Peyer's patch (tissue), 4 donors: ENCODE results near the gene ZNF76. TPM values are rescaled to one million over a fixed set of nuclear protein-coding genes. Genes with fewer than 3 reads are reported as not detected.

Experiments used
- DNase-seq, 3 donors: peaks; one replicate each; pipeline ENCODE4 v3.0.0-alpha.2; 2017 to 2019
- H3K27ac ChIP-seq, 4 donors: fragments of 200-600 bp; sonication (generic); one replicate each; pipeline ENCODE4 v1.5.1; 2016 to 2019
- H3K27me3 ChIP-seq, 2 donors: fragments of 200-600 bp; sonication (generic); one replicate each; pipeline ENCODE4 v1.5.1; 2019
- H3K36me3 ChIP-seq, 3 donors: fragments of 200-600 bp; sonication (generic); one replicate each; pipeline ENCODE4 v1.5.1; 2016 to 2019
- H3K4me1 ChIP-seq, 4 donors: fragments of 200-600 bp; sonication (generic); one replicate each; pipeline ENCODE4 v1.5.1; 2016 to 2019
- H3K4me3 ChIP-seq, 4 donors: fragments of 200-600 bp; sonication (generic); 1 replicate in 3 of 4; 2 replicates in 1 of 4; pipeline ENCODE4 v1.5.1; 2016 to 2019; ENCODE audit warnings: mild to moderate bottlenecking in 1 of 4
- H3K9me3 ChIP-seq, 4 donors: fragments of 200-600 bp; sonication (generic); one replicate each; pipeline ENCODE4 v1.5.1; 2016 to 2019; ENCODE audit warnings: mild to moderate bottlenecking in 1 of 4
- CTCF ChIP-seq, 6 experiments: fragments of 450-650 bp in 4 of 6; fragments of 200-600 bp in 2 of 6; sonication (generic) in 1 of 6; IDR thresholded peaks; one replicate each; pipeline ENCODE4 v1.5.1; 2017 to 2019; ENCODE audit warnings: antibody characterized with exemption in 6 of 6, mild to moderate bottlenecking in 3 of 6, moderate library complexity in 1 of 6
- POLR2A ChIP-seq, 2 donors: fragments of 450-650 bp; IDR thresholded peaks; one replicate each; pipeline ENCODE4 v1.5.1; 2017; ENCODE audit warnings: antibody characterized with exemption in 2 of 2, mild to moderate bottlenecking in 2 of 2, moderate library complexity in 2 of 2
- total RNA-seq, 4 donors: library from RNA; depleted of rRNA; stranded (reverse); fragments of >200 nt; gene quantifications; one replicate each; pipeline ENCODE4 v1.1.0, GENCODE V29; 2016

ZNF76 gene
- total RNA-seq, 4 donors from 2014 or later, result 26.3 to 182 (median 54.8) TPM

- Histone ChIP-seq H3K9me3 (no peaks in the 10 kb centered on the region), H3K27ac (peak within 1 kb of the TSS; percentile 89 to 95 (median 92)), H3K27me3 (no peaks in the 10 kb centered on the region), H3K4me1 (peaks cover 0 to 24% (median 2%) of the 10 kb centered on the region in 4 donors), H3K36me3 (peaks cover 0 to 17% (median 0%) of the 10 kb centered on the region in 3 donors), H3K4me3 (peak within 1 kb of the TSS; percentile 79 to 95 (median 86))
- DNase-seq, result peak; percentile 98 to 99 (median 99)
- peak; percentile 95 to 100 (median 99) for TF ChIP-seq CTCF (IDR thresholded peaks at IDR 0.05)
- TF ChIP-seq POLR2A (IDR thresholded peaks at IDR 0.05), result peak; percentile 64 to 83
These were observed 82.9 kb downstream of the ZNF76 start, which contains the start of gene PPARD for GRCh38 chr6:35342258-35343091. Gene PPARD, plus strand, starts transcription at chr6:35342558. Its CDS starts 68,530 bp downstream, at chr6:35411088.

- peak in 1 of 2 donors; percentile 11 for TF ChIP-seq POLR2A (IDR thresholded peaks at IDR 0.05)
- no peak for TF ChIP-seq CTCF (IDR thresholded peaks at IDR 0.05)
- Histone ChIP-seq H3K27ac (peak overlapping the region; percentile 89 to 95 (median 92)), H3K9me3 (no peaks in the 10 kb centered on the region), H3K36me3 (peaks cover 0 to 22% (median 0%) of the 10 kb centered on the region in 3 donors), H3K4me1 (peaks cover 0 to 24% (median 4%) of the 10 kb centered on the region in 4 donors), H3K27me3 (no peaks in the 10 kb centered on the region), H3K4me3 (peak overlapping the region; percentile 79 to 95 (median 86))
- DNase-seq, result peak; percentile 43 to 61 (median 46)
These were observed 83.7 kb downstream of the ZNF76 start for GRCh38 chr6:35343092-35343834.

GRCh38 chr6:35343835-35344550 lies 84.5 kb downstream of the ZNF76 start:
- Histone ChIP-seq H3K4me3 (peak overlapping the region; percentile 79 to 95 (median 86)), H3K9me3 (no peaks in the 10 kb centered on the region), H3K4me1 (peaks cover 0 to 24% (median 6%) of the 10 kb centered on the region in 4 donors), H3K27me3 (no peaks in the 10 kb centered on the region), H3K36me3 (peaks cover 0 to 30% (median 0%) of the 10 kb centered on the region in 3 donors), H3K27ac (peak overlapping the region in 3 of 4 donors; percentile 90 to 95 (median 95))
- DNase-seq, result no peak
- TF ChIP-seq POLR2A (IDR thresholded peaks at IDR 0.05), result no peak
- no peak for TF ChIP-seq CTCF (IDR thresholded peaks at IDR 0.05)

Other genes with a start within 250 kb of the ZNF76 start
- gene TCP11, start 118.4 kb upstream of the ZNF76 start, total RNA-seq, result not detected
- not detected for gene SCUBE3, start 45.8 kb upstream of the ZNF76 start, total RNA-seq
- 10 to 100 TPM; 11.0 to 85.8 (median 21.5) TPM for gene DEF6, start 38.1 kb downstream of the ZNF76 start, total RNA-seq
- 10 to 100 TPM; 24.8 to 67.9 (median 45.4) TPM for gene PPARD, start 82.8 kb downstream of the ZNF76 start, total RNA-seq
- gene FANCE, start 192.6 kb downstream of the ZNF76 start, total RNA-seq, result 1 to 10 TPM; 1.8 to 7.4 (median 4.2) TPM
- gene RPL10A, start 208.7 kb downstream of the ZNF76 start, total RNA-seq, result 1,000 to 10,000 TPM in 1 of 4 donors, 100 to 1,000 TPM in 3; 347 to 1,065 (median 530) TPM
- 10 to 100 TPM; 10.7 to 32.9 (median 27.4) TPM for gene TEAD3, start 237.3 kb downstream of the ZNF76 start, total RNA-seq